K562 (cell line): ENCODE data around the gene SNRNP200. TPM values are rescaled to one million over a fixed set of nuclear protein-coding genes. Genes with fewer than 3 reads are reported as not detected.
A peak's percentile ranks its signal among the peaks of the same experiment; 100 is the strongest.

Source experiments
- ATAC-seq: fragments of 200-7000 bp; cut with Tn5 transposase; 3 replicates; pipeline ENCODE4 v1.9.1; 2020; ENCODE audit warnings: moderate library complexity
- BruUV-seq: library from RNA; stranded (reverse); fragments of 400-500 nt; replicated peaks from 2 replicates; lab custom pipeline; 2021; lab: Mats Ljungman, UMichigan
- CTCF ChIA-PET: fragments of 300-600 bp; formaldehyde crosslinking; extraction: SDS; loops from one replicate; lab custom pipeline; 2021; ENCODE audit warnings: low intra/inter-chr PET ratio; lab: Yijun Ruan, JAX
- POLR2A ChIA-PET: fragments of 300-600, 350-650 bp; sonication (Branson Sonifier 250); formaldehyde crosslinking; extraction: SDS; loops from one replicate; lab custom pipeline; 2021; ENCODE audit warnings: antibody characterized with exemption, inconsistent platforms; lab: Yijun Ruan, JAX
- DNase-seq, 4 experiments: peaks; one replicate each; pipeline versions ENCODE4 v3.0.0 to v3.0.0-alpha.2; 2011 to 2018; ENCODE audit warnings: low spot score in 3 of 4, mixed read lengths in 3 of 4; ENCODE audit errors: extremely low read depth in 1 of 4
- FAIRE-seq: peaks from 2 replicates; lab custom pipeline; 2011; peaks lifted over from hg19 to GRCh38; lab: Jason Lieb, UNC
- H2AFZ ChIP-seq: 2 replicates; pipeline ENCODE4 v1.6.0; 2011; ENCODE audit warnings: low read depth, low read length, control low read depth, inconsistent platforms
- H3K27ac ChIP-seq: fragments of 200-600 bp; 3 replicates; pipeline ENCODE4 v1.8.0; 2011; ENCODE audit warnings: low read depth, mild to moderate bottlenecking, control low read depth, inconsistent platforms, low read length, moderate library complexity, mixed read lengths; ENCODE audit errors: extremely low read depth
- H3K27me3 ChIP-seq, 2 experiments: fragments of 300-600 bp in 1 of 2; 2 replicates in 1 of 2; 3 replicates in 1 of 2; pipeline versions ENCODE4 v1.6.0 to v1.8.0; 2011; ENCODE audit warnings: inconsistent platforms in 2 of 2, low read length in 2 of 2, mild to moderate bottlenecking in 1 of 2, mixed read lengths in 1 of 2, moderate library complexity in 1 of 2; ENCODE audit not compliant: control insufficient read depth in 2 of 2, insufficient read depth in 2 of 2
- H3K36me3 ChIP-seq: fragments of 300-600 bp; 3 replicates; pipeline ENCODE4 v1.8.0; 2011; ENCODE audit warnings: mild to moderate bottlenecking, low read length, inconsistent platforms; ENCODE audit not compliant: control insufficient read depth, insufficient read depth
- H3K4me1 ChIP-seq, 2 experiments: fragments of 200-600 bp in 1 of 2; replicated peaks in 1 of 2; 2 replicates in 1 of 2; 3 replicates in 1 of 2; pipeline versions ENCODE4 v1.5.1 to v1.8.0; 2011; ENCODE audit warnings: inconsistent platforms in 2 of 2, low read length in 2 of 2, mild to moderate bottlenecking in 1 of 2, mixed read lengths in 1 of 2, moderate library complexity in 1 of 2; ENCODE audit not compliant: control insufficient read depth in 2 of 2, insufficient read depth in 2 of 2
- H3K4me2 ChIP-seq: 2 replicates; pipeline ENCODE4 v1.6.1; 2011; ENCODE audit warnings: low read length, control low read depth, inconsistent platforms, mixed read lengths; ENCODE audit not compliant: insufficient read depth
- H3K4me3 ChIP-seq: fragments of 200-600 bp; sonication (generic), shearing (Covaris generic); 2 replicates; pipeline ENCODE4 v1.5.1; 2016; ENCODE audit warnings: control low read depth, inconsistent platforms
- H3K79me2 ChIP-seq: fragments of 200-600 bp; 3 replicates; pipeline ENCODE4 v1.8.0; 2011; ENCODE audit warnings: low read length, inconsistent platforms; ENCODE audit not compliant: control insufficient read depth, insufficient read depth
- H3K9ac ChIP-seq, 2 experiments: 2 replicates each; pipeline versions ENCODE4 v1.6.0 to v1.6.1; 2011; ENCODE audit warnings: low read depth in 2 of 2, low read length in 2 of 2, control low read depth in 1 of 2, inconsistent platforms in 1 of 2, mild to moderate bottlenecking in 1 of 2, mixed read lengths in 1 of 2; ENCODE audit not compliant: insufficient read depth in 1 of 2
- H3K9me1 ChIP-seq: one replicate; pipeline ENCODE4 v1.6.0; 2011; ENCODE audit warnings: inconsistent platforms, mild to moderate bottlenecking, low read length, moderate library complexity; ENCODE audit not compliant: control insufficient read depth, insufficient read depth
- H3K9me3 ChIP-seq: replicated peaks from 2 replicates; pipeline ENCODE4 v1.5.1; 2011; ENCODE audit warnings: low read depth, low read length, inconsistent platforms; ENCODE audit not compliant: control insufficient read depth, insufficient read depth
- H4K20me1 ChIP-seq: replicated peaks from 2 replicates; pipeline ENCODE4 v1.6.1; 2011; ENCODE audit warnings: low read length, inconsistent platforms, mixed read lengths; ENCODE audit not compliant: control insufficient read depth, insufficient read depth
- ELF4 ChIP-seq: fragments of 450-650 bp; formaldehyde crosslinking; IDR thresholded peaks from 2 replicates; pipeline ENCODE4 v1.4.0; 2022; ENCODE audit warnings: missing genetic modification characterization
- GATAD2A ChIP-seq: fragments of 450-650 bp; IDR thresholded peaks from 2 replicates; pipeline ENCODE4 v1.6.1; 2017
- SAFB2 ChIP-seq: fragments of 200-400 bp; formaldehyde crosslinking; IDR thresholded peaks from 2 replicates; pipeline ENCODE4 v1.6.1; 2018; ENCODE audit warnings: borderline replicate concordance, low read length, low read depth, moderate library complexity; ENCODE audit not compliant: severe bottlenecking
- SP2 ChIP-seq: IDR thresholded peaks from 2 replicates; pipeline ENCODE4 v1.6.1; 2011; ENCODE audit warnings: mild to moderate bottlenecking, low read depth, low read length, moderate library complexity; ENCODE audit not compliant: poor library complexity, severe bottlenecking; ENCODE audit errors: extremely low read depth
- SPI1 ChIP-seq: IDR thresholded peaks from 2 replicates; pipeline ENCODE4 v1.6.1; 2011; ENCODE audit warnings: low read depth, low read length, control low read depth, borderline replicate concordance
- ZNF140 ChIP-seq: fragments of 250-450 bp; sonication (Bioruptor Pico); IDR thresholded peaks from 2 replicates; pipeline ENCODE4 v1.8.0; 2021; ENCODE audit warnings: moderate library complexity, mild to moderate bottlenecking, inconsistent platforms
- ZNF551 ChIP-seq: fragments of 250-450 bp; sonication (Bioruptor Pico); IDR thresholded peaks from 2 replicates; pipeline ENCODE4 v1.5.0; 2021; ENCODE audit warnings: mild to moderate bottlenecking, moderate library complexity
- WGBS: fragments of 100-300 bp; shearing (Covaris generic); methylation state at CpG from one replicate; pipeline ENCODE4 v1.1.6; 2016; ENCODE audit warnings: low coverage, mixed read lengths; ENCODE audit not compliant: insufficient coverage; ENCODE audit errors: missing lambda C conversion rate; 5-methylcytosine and 5-hydroxymethylcytosine counted together
- in situ Hi-C: fragments of 300-500 bp; cut with MboI; formaldehyde crosslinking; loops from 4 replicates; pipeline ENCODE4 v1.15.0; 2018; ENCODE audit warnings: inconsistent platforms, mixed read lengths
- intact Hi-C: fragments of 100-400 bp; cut with micrococcal nuclease; formaldehyde crosslinking; loops from 2 replicates; pipeline ENCODE4 v1.14.2; 2022
- polyA plus RNA-seq, 8 experiments: library from polyadenylated mRNA; depleted of rRNA in 4 of 8; stranded (reverse) in 5 of 8; unstranded in 3 of 8; fragments of >200 nt; fragmentation: Nextera tagmentation in 2 of 8; fragmentation: Illumina TruSeq in 1 of 8; extraction: Ambion mirVana in 2 of 8; extraction: Trizol in 1 of 8; gene quantifications; 2 replicates each; pipeline versions ENCODE4 v1.2.1 to v1.2.3, GENCODE V29; 2011 to 2014; ENCODE audit warnings: inconsistent platforms in 1 of 8, missing spikeins in 1 of 8
- total RNA-seq, 7 experiments: library from RNA; depleted of rRNA in 6 of 7; stranded (reverse); fragments of >200 nt in 6 of 7; fragmentation: Illumina TruSeq in 2 of 7; extraction: Trizol in 2 of 7; gene quantifications; 2 replicates each; pipeline versions ENCODE4 v1.2.1 to v1.2.3, GENCODE V29; 2011 to 2021; ENCODE audit warnings: low replicate concordance in 1 of 7
- TF ChIP-seq, protein P1 (sequence below): sonication (generic); formaldehyde crosslinking; IDR thresholded peaks from 2 replicates; pipeline ENCODE4 v1.8.0; 2022; ENCODE audit warnings: missing genetic modification reagents, mild to moderate bottlenecking, moderate library complexity, borderline replicate concordance
- TF ChIP-seq, protein P2 (sequence below): fragments of 250-450 bp; sonication (Bioruptor Pico); IDR thresholded peaks from 2 replicates; pipeline ENCODE4 v1.4.0; 2020; ENCODE audit warnings: mild to moderate bottlenecking, moderate library complexity
- TF ChIP-seq, protein P3 (sequence below): fragments of 250-450 bp; sonication (Bioruptor Pico); IDR thresholded peaks from 2 replicates; pipeline ENCODE4 v1.5.0; 2021

The SNRNP200 gene
- total and polyA plus RNA-seq, 9 of the 15 experiments (the other 6 are each of a cell fraction or from before 2014, with no cell fraction given) = 76.1 to 231 (median 155) TPM

DNA sequence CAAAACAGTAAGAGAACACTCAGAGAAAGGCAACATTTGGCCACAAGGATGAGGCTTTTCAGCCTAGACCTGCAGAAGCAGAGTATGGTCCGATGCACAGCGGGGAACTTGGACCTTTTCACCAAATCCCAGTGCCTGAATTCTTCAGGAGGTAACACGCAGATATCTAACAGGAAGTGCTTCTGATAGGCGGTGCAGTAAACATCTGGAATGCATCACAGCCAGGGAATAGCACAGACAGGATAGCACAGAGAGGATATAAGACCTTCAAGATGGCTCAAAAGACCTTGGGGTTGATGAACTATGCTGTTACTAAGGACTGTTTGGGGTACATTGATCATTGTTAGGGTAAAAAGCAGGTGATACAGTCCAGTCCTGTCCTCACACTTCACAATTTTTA is 41.3 kb downstream of the SNRNP200 start:
- intact Hi-C loops = loop anchor here (10.0 kb wide), 1 partner anchor 241 kb away; the partner anchor contains the start of gene NEURL3
- Histone ChIP-seq H3K27me3 (no peaks in the 10 kb centered on the region), H3K36me3 (peaks cover 54% of the 10 kb centered on the region), H3K9me1 (peaks cover 4% of the 10 kb centered on the region), H3K9me3 (no peaks in the 10 kb centered on the region), H4K20me1 (0 out of 2 replicates have a peak, but pooled peaks cover 16% of the 10 kb centered on the region), H2AFZ (no peak overlapping the region), H3K4me3 (peak overlapping the region; percentile 84; the same call in 1 of the 2 replicates), H3K9ac (peak overlapping the region; percentile 66 to 86; a peak in 3 of 4 replicates), H3K79me2 (peaks cover 63% of the 10 kb centered on the region), H3K4me1 (peaks cover 36 to 37% of the 10 kb centered on the region in 2 experiments), H3K27ac (no peak overlapping the region), H3K4me2 (peak overlapping the region; percentile 88)
- TF ChIP-seq SPI1 = peak; percentile 34; the same call in 1 of the 2 replicates
- TF ChIP-seq, protein P1, sequence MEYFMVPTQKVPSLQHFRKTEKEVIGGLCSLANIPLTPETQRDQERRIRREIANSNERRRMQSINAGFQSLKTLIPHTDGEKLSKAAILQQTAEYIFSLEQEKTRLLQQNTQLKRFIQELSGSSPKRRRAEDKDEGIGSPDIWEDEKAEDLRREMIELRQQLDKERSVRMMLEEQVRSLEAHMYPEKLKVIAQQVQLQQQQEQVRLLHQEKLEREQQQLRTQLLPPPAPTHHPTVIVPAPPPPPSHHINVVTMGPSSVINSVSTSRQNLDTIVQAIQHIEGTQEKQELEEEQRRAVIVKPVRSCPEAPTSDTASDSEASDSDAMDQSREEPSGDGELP = no peak
- FAIRE-seq (no peak), DNase-seq (no peak), ATAC-seq (no peak)
- no TSS peak for BruUV-seq
- WGBS = 56% methylated on average over 4 of the region's 4 CpGs
- in situ Hi-C loops = no loop called here
- ChIA-PET POLR2A (interaction anchor here (1.1 to 1.3 kb wide), 2 partner anchors 34 to 72 kb away, joined by 3 to 5 read pairs; no protein-coding TSS in a partner anchor), CTCF (no interaction called here)

DNA sequence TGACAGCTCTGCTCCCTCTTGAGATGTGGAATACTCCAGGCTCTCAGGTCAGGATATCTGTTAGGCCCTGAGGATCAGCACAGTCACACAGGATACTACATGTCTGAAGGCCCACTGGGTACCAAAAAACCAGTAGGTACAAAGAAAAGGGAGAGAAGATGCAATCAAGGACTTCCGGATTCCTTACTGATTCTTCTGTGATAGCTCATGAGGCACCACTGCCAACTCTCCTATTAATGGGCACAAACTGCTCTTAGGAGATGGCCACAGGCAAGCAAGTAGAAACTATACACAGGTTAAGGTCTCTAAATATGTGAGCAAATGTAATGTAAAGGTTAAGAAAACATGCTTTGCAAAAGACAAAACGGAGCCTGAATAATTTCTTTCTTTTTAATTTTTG is 43.0 kb downstream of the SNRNP200 start:
- DNase-seq (no peak), FAIRE-seq (no peak), ATAC-seq (no peak)
- peaks cover 47% of the 10 kb centered on the region for H3K36me3 ChIP-seq
- intact Hi-C loops = loop anchor here (10.0 kb wide), 1 partner anchor 242 kb away; the partner anchor contains the start of gene NEURL3
- in situ Hi-C loops = no loop called here
- 66% methylated on average over 2 of the region's 2 CpGs for WGBS
- H3K4me1 ChIP-seq = peaks cover 33 to 37% of the 10 kb centered on the region in 2 experiments
- POLR2A ChIA-PET = interaction anchor here (0.6 to 1.7 kb wide), 3 partner anchors 13 to 240 kb away, joined by 3 to 6 read pairs (median 3); no protein-coding TSS in a partner anchor
- H4K20me1 ChIP-seq = 0 out of 2 replicates have a peak, but pooled peaks cover 16% of the 10 kb centered on the region
- H3K9ac ChIP-seq = no peak overlapping the region
- BruUV-seq = no TSS peak
- CTCF ChIA-PET = no interaction called here
- H3K27me3 ChIP-seq = no peaks in the 10 kb centered on the region
- H3K27ac ChIP-seq = no peak overlapping the region
- no peaks in the 10 kb centered on the region for H3K9me3 ChIP-seq
- no peak overlapping the region for H3K4me3 ChIP-seq
- no peak overlapping the region for H3K4me2 ChIP-seq
- peaks cover 4% of the 10 kb centered on the region for H3K9me1 ChIP-seq
- H2AFZ ChIP-seq = no peak overlapping the region
- H3K79me2 ChIP-seq = peaks cover 53% of the 10 kb centered on the region
- TF ChIP-seq ZNF551 (CRISPR knock-in tag) (no peak), SAFB2 (no peak), ELF4 (no peak), ZNF140 (CRISPR knock-in tag) (no peak), SP2 (no peak), GATAD2A (no peak)
- TF ChIP-seq, protein P2, sequence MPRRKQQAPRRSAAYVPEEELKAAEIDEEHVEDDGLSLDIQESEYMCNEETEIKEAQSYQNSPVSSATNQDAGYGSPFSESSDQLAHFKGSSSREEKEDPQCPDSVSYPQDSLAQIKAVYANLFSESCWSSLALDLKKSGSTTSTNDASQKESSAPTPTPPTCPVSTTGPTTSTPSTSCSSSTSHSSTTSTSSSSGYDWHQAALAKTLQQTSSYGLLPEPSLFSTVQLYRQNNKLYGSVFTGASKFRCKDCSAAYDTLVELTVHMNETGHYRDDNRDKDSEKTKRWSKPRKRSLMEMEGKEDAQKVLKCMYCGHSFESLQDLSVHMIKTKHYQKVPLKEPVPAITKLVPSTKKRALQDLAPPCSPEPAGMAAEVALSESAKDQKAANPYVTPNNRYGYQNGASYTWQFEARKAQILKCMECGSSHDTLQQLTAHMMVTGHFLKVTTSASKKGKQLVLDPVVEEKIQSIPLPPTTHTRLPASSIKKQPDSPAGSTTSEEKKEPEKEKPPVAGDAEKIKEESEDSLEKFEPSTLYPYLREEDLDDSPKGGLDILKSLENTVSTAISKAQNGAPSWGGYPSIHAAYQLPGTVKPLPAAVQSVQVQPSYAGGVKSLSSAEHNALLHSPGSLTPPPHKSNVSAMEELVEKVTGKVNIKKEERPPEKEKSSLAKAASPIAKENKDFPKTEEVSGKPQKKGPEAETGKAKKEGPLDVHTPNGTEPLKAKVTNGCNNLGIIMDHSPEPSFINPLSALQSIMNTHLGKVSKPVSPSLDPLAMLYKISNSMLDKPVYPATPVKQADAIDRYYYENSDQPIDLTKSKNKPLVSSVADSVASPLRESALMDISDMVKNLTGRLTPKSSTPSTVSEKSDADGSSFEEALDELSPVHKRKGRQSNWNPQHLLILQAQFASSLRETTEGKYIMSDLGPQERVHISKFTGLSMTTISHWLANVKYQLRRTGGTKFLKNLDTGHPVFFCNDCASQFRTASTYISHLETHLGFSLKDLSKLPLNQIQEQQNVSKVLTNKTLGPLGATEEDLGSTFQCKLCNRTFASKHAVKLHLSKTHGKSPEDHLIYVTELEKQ (CRISPR knock-in tag) = no peak
- TF ChIP-seq, protein P3, sequence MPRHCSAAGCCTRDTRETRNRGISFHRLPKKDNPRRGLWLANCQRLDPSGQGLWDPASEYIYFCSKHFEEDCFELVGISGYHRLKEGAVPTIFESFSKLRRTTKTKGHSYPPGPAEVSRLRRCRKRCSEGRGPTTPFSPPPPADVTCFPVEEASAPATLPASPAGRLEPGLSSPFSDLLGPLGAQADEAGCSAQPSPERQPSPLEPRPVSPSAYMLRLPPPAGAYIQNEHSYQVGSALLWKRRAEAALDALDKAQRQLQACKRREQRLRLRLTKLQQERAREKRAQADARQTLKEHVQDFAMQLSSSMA (CRISPR knock-in tag) = no peak
